ENCODE data around the gene PIP4K2B.
"Not testable (repeated sequence)": the region's sequence is repeated elsewhere in the genome, so short reads cannot be mapped to it uniquely, and the experiment has no call there.

Gene PIP4K2B

DNA sequence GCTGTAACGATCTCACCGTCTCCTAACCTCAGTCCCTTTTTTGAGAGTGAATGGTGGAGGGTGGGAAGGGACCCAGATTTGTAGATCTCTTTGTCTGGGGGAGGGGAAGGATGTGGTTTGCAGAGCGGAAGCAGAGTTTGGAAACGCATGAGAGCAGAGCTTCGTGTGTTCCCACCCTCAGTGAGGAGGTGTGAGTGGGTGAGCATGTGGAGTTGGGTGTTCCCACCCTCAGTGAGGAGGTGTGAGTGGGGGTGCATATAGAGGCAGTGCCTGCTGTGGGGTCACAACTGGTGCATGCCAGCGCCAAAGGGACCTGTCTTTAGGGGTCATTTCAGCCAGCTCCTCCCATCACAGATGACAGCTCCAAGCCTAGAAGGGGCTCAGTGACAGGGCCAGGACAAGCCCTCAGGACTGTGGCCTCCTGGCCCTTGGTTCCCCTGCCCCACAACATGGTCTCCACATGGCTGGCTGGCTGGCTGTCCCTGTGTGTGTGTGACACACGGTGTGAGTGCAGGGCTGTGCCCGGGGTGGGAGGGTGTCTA, 71.0 kb downstream of the PIP4K2B start:
- ChIA-PET POLR2A (ENCODE audit: low non-redundant PET) (interaction anchor here (0.6 kb wide), 1 partner anchor 45 kb away, joined by 6 read pairs; no protein-coding TSS in a partner anchor), CTCF (interaction anchor here (0.5 to 0.6 kb wide), 3 partner anchors 88 to 1677 kb away, joined by 3 to 4 read pairs (median 3); no protein-coding TSS in a partner anchor)
- peak overlapping the region; percentile 89 for H3K27ac ChIP-seq
- DNase-seq (ENCODE audit: low spot score) = no peak
- TF ChIP-seq, protein P1, sequence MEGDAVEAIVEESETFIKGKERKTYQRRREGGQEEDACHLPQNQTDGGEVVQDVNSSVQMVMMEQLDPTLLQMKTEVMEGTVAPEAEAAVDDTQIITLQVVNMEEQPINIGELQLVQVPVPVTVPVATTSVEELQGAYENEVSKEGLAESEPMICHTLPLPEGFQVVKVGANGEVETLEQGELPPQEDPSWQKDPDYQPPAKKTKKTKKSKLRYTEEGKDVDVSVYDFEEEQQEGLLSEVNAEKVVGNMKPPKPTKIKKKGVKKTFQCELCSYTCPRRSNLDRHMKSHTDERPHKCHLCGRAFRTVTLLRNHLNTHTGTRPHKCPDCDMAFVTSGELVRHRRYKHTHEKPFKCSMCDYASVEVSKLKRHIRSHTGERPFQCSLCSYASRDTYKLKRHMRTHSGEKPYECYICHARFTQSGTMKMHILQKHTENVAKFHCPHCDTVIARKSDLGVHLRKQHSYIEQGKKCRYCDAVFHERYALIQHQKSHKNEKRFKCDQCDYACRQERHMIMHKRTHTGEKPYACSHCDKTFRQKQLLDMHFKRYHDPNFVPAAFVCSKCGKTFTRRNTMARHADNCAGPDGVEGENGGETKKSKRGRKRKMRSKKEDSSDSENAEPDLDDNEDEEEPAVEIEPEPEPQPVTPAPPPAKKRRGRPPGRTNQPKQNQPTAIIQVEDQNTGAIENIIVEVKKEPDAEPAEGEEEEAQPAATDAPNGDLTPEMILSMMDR (conservative IDR thresholded peaks at IDR 0.05; ENCODE audit: low read depth) = no peak

DNA sequence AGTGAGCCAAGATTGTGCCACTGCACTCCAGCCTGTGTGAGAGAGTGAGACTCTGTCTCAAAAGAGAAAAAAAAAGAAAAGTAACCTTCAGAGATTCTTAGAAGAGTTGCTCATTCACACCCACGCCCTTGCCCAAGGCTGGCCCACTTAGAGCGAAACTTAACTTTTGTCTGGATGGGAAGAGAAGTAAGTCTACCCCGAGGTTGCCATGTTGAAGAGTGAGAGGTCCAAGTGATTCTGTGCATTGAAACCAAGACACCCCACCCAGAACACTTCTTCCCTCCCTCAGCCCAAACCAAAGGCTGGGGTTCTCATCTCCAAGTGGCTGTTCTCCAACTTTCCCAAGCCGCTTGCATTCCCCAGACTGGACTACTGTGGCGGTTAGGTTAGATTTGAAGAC, 71.6 kb downstream of the PIP4K2B start:
- CTCF ChIA-PET = interaction anchor here (0.6 kb wide), 1 partner anchor 1677 kb away, joined by 3 read pairs; no protein-coding TSS in a partner anchor
- peak overlapping the region; percentile 89 for H3K27ac ChIP-seq
- POLR2A ChIA-PET (ENCODE audit: low non-redundant PET) = interaction anchor here (0.6 kb wide), 1 partner anchor 45 kb away, joined by 6 read pairs; no protein-coding TSS in a partner anchor
- TF ChIP-seq, protein P1 (conservative IDR thresholded peaks at IDR 0.05; ENCODE audit: low read depth) = no peak
- DNase-seq (ENCODE audit: low spot score) = no peak

DNA sequence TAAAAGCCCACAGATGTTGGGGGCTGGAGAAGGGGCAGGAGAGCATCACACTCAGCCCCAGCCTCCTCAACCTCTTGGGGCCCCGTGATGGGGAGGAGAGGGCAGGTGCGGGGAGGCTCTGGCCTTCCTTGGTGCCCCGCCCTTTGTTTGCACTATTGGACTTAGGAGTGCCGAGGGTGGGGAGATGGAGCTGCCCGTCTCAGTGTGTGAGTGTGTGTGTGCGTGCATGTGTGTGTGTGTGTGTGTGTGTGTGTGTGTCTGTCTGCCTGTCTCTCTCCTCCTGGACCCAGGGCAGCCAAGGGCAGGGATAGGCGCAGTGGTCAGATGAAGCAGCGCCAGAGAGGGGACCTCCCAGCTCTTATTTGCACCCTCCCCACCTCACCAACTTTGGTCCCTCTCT, 73.2 kb downstream of the PIP4K2B start:
- CTCF ChIA-PET = interaction anchor here (0.9 kb wide), 1 partner anchor 9 kb away, joined by 3 read pairs; no protein-coding TSS in a partner anchor
- H3K27ac ChIP-seq; POLR2A ChIA-PET (ENCODE audit: low non-redundant PET); DNase-seq (ENCODE audit: low spot score): not testable (repeated sequence)

DNA sequence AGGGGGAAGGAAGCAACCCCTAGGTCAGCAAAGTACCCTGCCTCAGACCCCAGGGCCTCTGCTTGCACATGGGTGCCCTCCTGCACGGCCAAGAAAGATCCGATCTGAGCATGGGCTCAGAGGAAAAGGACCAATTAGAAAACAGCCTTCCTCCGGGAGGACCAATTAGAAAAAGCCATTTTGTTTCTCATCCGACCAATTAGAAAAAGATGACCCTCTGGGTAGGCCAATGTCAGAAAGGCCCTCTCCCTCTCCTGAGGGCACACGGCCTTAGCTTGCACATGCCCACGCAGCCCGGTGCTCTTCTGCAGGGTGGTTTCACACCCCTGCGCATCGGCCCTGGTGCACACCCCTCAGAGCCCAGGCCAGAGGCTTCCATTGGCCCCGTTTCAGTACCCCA, 74.3 kb downstream of the PIP4K2B start:
- TF ChIP-seq, protein P1 (conservative IDR thresholded peaks at IDR 0.05; ENCODE audit: low read depth) = no peak

DNA sequence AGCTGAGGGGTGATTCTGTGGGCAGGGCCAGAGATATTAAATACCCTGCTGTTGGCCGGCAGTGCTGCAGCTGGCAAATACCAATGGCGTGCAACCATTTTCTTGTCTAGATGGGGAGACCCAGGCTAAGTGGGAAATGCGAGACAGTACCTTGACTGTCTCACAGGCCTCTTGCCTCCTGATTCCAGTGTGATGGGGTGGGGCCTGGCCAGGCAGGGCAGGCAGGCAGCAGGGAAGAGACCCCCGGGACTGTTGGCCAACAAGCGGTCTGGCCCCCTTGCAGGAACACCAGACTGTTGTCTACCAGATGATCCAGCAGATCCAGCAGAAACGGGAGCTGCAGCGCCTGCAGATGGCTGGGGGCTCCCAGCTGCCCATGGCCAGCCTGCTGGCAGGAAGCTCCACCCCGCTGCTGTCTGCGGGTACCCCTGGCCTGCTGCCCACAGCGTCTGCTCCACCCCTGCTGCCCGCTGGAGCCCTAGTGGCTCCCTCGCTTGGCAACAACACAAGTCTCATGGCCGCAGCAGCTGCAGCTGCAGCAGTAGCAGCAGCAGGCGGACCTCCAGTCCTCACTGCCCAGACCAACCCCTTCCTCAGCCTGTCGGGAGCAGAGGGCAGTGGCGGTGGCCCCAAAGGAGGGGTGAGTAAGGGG, 74.9 kb downstream of the PIP4K2B start:
- CTCF ChIA-PET = interaction anchor here (0.6 kb wide), 1 partner anchor 56 kb away, joined by 3 read pairs; no protein-coding TSS in a partner anchor
- POLR2A ChIA-PET (ENCODE audit: low non-redundant PET) = no interaction called here
- peak overlapping the region; percentile 41 for H3K27ac ChIP-seq
- TF ChIP-seq, protein P1 (conservative IDR thresholded peaks at IDR 0.05; ENCODE audit: low read depth) = no peak
- no peak for DNase-seq (ENCODE audit: low spot score)

More for the DNA sequence above, 74.3 kb downstream of the PIP4K2B start:
- peak overlapping the region; percentile 41 for H3K27ac ChIP-seq
- DNase-seq (ENCODE audit: low spot score) = no peak
- ChIA-PET CTCF (interaction anchor here (0.9 kb wide), 1 partner anchor 10 kb away, joined by 3 read pairs; no protein-coding TSS in a partner anchor), POLR2A (ENCODE audit: low non-redundant PET) (no interaction called here)

DNA sequence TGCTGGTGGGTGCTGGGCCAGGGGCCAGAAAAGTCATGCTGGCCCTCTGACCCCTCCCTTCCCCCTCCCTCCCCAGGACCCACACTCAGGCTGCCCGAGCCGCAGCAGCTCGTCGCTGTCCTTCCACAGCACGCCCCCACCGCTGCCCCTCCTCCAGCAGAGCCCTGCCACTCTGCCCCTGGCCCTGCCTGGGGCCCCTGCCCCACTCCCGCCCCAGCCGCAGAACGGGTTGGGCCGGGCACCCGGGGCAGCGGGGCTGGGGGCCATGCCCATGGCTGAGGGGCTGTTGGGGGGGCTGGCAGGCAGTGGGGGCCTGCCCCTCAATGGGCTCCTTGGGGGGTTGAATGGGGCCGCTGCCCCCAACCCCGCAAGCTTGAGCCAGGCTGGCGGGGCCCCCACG, 77.6 kb downstream of the PIP4K2B start:
- ChIA-PET POLR2A (ENCODE audit: low non-redundant PET) (no interaction called here), CTCF (interaction anchor here (1.2 kb wide), 1 partner anchor 14 kb away, joined by 3 read pairs; no protein-coding TSS in a partner anchor)
- TF ChIP-seq, protein P1 (conservative IDR thresholded peaks at IDR 0.05; ENCODE audit: low read depth) = no peak
- DNase-seq (ENCODE audit: low spot score) = no peak
- no peak overlapping the region; the same call in 1 of the 2 replicates for H3K27ac ChIP-seq

DNA sequence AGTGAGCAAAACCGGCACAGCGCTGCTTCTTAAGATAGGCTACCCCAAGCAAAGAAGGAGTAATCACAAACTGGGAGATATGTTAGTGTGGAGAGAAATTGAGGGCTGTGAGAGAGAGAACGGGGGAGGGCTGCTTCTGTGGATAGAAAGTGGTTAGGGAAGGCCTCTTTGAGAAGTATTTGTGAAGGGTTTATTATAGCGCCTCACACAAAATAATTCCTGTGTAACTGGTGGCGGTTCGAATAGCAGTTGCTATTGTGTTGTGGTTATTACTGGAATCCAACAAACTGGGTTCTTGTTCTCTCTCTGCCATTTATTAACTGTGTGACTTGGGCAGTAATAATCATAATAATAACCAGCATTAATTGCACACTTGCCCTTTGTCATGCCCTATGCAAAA, 78.4 kb downstream of the PIP4K2B start:
- TF ChIP-seq, protein P1 (conservative IDR thresholded peaks at IDR 0.05; ENCODE audit: low read depth) = no peak
- no peak overlapping the region for H3K27ac ChIP-seq
- ChIA-PET POLR2A (ENCODE audit: low non-redundant PET) (no interaction called here), CTCF (no interaction called here)
- DNase-seq (ENCODE audit: low spot score) = no peak
